Measurements from ENCODE around the gene TMEM62.
A peak's percentile ranks its signal among the peaks of the same experiment; 100 is the strongest.
"Not testable (repeated sequence)": the region's sequence is repeated elsewhere in the genome, so short reads cannot be mapped to it uniquely, and the experiment has no call there.

TMEM62 gene

DNA sequence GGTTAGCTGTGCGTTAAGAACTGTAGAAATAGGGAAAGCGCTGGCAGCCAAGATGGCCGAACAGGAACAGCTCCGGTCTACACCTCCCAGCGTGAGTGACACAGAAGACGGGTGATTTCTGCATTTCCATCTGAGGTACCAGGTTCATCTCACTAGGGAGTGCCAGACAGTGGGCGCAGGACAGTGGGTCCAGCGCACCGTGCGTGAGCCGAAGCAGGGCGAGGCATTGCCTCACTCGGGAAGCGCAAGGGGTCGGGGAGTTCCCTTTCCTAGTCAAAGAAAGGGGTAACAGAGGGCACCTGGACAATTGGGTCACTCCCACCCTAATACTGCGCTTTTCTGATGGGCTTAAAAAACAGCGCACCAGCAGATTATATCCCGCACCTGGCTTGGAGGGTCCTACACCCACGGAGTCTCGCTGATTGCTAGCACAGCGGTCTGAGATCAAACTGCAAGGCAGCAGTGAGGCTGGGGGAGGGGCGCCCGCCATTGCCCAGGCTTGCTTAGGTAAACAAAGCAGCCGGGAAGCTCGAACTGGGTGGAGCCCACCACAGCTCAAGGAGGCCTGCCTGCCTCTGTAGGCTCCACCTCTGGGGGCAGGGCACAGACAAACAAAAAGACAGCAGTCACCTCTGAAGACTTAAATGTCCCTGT, 42.4 kb downstream of the TMEM62 start:
- FAIRE-seq = not testable (repeated sequence)

DNA sequence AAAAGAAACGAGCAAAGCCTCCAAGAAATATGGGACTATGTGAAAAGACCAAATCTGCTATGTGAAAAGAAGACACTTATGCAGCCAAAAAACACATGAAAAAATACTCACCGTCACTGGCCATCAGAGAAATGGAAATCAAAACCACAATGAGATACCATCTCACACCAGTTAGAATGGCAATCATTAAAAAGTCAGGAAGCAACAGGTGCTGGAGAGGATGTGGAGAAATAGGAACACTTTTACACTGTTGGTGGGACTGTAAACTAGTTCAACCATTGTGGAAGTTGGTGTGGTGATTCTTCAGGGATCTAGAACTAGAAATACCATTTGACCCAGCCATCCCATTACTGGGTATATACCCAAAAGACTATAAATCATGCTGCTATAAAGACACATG, 43.8 kb downstream of the TMEM62 start:
- not testable (repeated sequence) for FAIRE-seq

More for the DNA sequence above, 42.4 kb downstream of the TMEM62 start:
- DNase-seq (ENCODE audit: low spot score) = not testable (repeated sequence)

DNA sequence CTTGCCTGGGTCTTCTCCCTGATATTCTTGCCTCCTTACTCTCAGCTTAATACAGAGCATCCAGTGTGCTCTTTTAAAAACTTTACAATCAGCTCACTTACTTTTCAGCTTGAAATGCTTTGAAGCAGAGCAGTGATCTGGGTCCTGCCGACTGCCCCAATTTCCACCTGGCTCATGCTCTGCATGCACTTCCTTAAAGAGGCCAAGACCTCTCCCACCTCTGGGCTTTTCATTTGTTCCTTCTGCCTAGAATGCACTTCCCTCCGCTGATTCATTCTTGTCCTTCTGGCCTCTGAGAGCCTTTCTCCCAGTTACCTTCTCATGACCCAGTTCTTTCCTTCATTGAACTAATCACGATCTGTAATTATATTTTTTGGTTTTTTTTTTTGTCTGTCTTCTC, 49.9 kb downstream of the TMEM62 start:
- DNase-seq (ENCODE audit: low spot score) (no peak), FAIRE-seq (no peak)

More for the DNA sequence above, 43.8 kb downstream of the TMEM62 start:
- not testable (repeated sequence) for DNase-seq (ENCODE audit: low spot score)

DNA sequence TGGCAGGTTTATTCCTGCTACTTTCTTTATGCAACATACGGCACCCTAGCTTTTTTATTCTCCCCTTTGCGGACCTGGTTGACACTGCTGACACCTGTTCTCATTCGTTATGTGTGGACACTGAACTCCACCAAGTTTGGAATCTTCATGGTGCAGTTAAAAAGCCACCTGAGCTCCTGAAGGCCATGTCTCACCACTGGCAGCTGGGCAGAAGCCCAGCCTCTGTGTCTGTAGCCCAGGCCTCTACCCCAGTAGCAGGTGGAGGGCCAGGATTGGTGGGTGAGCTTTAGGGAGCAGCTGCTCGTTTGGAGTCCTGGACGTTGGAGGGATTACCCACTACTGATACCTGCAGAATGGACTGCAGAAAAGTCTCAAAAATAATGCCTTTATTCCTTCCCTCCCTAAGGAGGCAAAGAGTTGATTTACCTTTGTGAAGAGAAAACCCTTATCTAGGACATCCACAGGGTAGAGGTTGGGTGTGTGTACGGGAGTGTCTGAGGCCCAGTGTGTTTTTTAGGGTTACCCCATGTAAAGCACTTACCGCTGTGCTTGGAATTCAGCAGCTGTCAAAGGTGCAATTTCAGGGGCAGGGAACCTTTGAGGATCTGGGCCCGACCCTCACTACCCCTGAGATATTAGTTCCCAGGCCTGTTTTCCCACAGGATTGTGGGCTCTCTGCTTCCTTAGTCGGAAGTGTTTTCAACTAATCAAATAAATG, 51.2 kb downstream of the TMEM62 start:
- no peak for DNase-seq (ENCODE audit: low spot score)
- no peak for FAIRE-seq

DNA sequence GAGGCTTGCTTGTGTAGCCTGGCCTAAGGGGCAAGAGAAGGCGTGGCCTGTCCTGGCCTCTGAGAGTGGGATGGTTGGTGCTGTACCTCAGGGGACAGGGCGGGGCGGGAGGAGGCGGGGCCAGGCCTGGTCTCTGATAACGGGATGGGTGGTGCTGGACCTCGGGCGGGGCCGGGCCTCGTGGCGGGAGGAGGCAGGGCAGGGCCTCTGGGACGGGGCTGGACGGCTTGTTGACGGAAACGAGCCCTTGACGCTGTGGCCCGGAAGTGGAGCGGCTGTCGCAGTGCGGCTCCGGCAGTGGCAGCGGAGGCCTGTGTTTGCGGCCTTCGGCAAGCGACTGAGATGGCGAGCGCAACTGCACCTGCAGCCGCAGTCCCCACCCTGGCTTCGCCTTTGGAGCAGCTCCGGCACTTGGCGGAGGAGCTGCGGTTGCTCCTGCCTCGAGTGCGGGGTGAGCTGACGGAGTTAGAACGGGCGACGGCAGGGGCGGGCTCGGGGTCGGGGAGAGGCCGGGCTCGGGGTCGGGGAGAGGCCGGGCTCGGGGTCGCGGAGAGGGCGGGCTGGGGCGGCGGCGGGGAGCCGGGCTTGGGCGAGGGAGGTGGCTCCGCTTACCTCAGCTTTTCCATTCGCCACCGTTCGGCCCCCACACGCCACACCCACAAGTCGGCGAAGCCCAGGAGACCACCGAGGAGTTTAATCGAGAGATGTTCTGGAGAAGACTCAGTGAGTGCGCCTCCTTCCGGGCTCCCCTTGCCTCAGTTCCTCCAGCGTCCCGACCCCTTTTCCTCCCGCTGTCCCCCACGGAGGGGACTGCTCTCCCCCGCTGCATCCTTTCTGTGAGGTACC, 52.0 kb downstream of the TMEM62 start, which contains the start of gene CCNDBP1:
TSS of gene CCNDBP1 (plus strand) at position 247 of the 846 bp plus-strand sequence. CDS start at position 343, 96 bp downstream.
- FAIRE-seq (peak; percentile 77), DNase-seq (ENCODE audit: low spot score) (peak; percentile 79)

DNA sequence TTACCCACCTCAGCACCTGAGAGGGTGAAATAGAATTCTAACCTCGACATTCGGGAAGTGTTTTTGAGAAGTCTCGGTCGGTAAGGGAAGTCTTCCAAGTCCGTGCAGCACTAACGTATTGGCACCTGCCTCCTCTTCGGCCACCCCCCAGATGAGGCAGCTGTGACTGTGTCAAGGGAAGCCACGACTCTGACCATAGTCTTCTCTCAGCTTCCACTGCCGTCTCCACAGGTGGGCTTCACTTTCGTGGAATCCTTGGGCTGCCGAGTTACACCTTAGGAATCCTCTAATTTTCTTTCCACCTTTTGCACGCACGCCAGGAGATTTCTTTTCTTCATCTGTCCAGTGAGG, 52.6 kb downstream of the TMEM62 start:
- no peak for FAIRE-seq
- no peak for DNase-seq (ENCODE audit: low spot score)

DNA sequence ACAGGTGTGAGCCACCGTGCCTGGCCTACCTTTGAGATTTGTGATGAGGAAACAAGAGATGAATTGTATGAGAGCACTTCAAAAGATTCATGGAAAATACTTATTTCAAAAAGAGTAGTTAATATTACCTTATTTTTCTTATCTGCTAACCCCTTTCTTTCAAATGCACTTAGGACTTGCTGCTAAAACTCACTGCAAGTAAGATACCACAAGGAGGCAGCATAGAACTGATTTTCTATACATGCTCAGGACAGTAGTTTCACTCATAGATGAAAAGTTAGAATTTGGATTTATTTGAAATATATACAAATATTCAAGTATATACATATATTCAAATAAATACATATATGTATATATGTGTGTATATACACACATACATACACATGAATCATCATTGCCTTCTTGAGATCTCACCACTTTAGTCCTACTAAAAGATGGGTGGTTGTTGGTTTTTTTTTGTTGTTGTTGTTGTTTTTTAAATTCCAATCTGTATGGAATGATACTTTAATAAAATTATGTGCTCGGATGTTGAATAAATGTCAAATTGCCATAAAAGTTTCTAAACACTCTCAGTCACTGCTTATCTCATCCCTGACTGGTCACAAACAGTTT, 54.3 kb downstream of the TMEM62 start:
- FAIRE-seq = peak; percentile 81
- peak; percentile 41 for DNase-seq (ENCODE audit: low spot score)

DNA sequence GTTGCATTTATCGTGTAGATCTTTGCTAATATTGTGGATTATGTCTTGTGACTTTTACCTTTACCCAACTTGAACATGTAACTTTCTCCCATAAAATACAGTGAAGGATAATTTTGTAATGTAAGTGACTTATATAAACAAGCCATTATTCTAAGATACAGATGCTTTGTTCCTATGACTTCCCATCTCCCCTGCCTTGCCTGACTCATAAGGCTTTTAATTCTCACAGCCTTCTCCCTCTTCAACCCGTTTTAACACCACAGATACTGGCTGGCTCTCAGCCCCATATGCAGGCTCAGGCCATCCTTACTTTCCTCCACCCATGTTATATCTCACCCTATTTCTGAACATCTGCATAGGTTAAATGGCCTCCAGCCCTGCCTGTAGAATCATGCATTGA, 55.9 kb downstream of the TMEM62 start:
- DNase-seq (ENCODE audit: low spot score) = no peak
- no peak for FAIRE-seq

DNA sequence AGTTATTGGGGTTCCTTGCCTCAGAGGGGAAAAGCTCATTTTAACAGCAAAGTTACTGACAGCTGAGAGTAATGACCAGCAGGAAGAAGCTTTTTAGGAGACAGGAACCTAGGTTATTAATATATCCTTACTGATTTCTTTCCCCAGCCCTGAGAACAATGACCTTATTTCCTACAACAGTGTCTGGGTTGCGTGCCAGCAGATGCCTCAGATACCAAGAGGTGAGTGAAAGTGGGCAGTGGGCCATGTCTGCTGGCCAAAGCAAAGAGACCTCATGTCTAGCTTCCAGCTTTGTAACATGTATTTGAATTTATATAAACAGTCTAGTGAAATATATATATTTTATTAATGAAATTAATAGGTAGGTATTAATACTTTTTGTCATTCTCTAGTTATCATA, 56.8 kb downstream of the TMEM62 start:
- DNase-seq (ENCODE audit: low spot score) (no peak), FAIRE-seq (no peak)

DNA sequence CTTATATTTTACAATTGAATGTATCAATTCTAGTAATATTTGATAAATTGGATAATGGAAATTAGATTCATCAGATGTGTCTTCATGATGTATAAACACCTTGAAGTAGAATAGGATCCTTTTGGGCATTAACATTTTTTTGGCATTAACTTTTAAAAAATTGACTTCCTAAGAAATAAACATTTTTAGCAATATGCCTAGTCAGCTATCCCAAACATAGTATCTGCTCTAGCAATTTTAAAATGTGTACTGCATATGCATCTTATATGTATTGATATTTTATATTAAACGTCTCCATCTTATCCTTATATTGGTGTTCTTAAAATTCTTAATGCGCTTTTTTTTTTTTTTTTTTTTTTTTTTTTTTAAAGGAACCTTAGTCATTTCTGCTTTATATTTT, 60.3 kb downstream of the TMEM62 start:
- FAIRE-seq (no peak), DNase-seq (ENCODE audit: low spot score) (no peak)

DNA sequence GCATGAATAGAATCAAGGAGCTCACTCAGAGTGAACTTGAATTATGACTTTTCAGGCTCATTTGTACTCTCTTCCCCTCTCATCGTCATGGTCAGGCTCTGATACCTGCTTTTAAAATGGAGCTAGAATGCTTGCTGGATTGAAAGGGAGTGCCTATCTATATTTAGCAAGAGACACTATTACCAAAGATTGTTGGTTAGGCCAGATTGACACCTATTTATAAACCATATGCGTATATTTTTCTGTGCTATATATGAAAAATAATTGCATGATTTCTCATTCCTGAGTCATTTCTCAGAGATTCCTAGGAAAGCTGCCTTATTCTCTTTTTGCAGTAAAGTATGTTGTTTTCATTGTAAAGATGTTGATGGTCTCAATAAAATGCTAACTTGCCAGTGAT, 61.4 kb downstream of the TMEM62 start:
- DNase-seq (ENCODE audit: low spot score) (no peak), FAIRE-seq (no peak)

DNA sequence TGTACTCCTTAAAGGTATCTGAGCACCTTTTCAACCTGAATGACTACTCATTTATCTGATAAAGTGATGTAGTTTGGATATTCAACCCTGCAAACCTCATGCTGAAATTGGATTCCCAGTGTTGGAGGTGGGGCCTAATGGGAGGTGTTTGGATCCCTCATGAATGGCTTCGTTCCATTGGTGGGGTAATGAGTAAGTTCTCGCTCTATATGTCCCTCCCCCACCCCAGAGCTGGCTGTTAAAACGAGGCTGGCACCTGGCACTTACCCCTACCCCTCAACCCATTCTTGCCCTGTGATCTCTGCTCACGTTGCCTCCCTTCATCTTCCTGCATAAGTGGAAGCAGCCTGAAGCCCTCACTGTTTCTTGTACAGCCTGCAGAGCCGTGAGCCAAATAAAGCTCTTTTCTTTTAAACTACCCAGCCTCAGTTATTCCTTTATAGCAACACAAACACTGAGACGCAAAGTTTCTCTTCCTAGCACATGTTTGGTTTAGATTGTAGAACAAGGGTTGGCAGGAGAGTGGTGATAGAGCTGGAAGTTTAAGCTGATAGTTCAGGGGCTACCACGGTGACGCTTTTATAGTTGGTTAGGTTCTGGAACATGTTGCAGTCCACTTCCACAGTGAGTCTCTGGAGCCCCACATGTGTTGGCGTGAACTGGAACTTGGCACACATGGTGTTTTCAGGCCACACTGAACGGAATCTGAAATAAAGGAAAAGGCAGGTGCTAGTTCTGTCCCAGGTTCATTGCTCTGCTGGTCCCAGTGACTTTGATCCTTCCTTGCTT, 63.6 kb downstream of the TMEM62 start:
- DNase-seq (ENCODE audit: low spot score) (no peak), FAIRE-seq (no peak)

DNA sequence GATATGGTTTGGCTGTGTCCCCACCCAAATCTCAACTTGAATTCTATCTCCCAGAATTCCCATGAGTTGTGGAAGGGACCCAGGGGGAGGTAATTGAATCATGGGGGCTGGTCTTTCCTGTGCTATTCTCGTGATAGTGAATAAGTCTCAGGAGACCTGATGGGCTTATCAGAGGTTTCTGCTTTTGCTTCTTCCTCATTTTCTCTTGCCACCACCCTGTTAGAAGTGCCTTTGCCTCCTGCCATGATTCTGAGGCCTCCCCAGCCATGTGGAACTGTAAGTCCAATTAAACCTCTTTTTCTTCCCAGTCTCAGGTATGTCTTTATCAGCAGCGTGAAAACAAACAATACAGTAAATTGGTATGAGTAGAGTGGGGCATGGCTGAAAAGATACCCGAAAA, 64.4 kb downstream of the TMEM62 start:
- not testable (repeated sequence) for DNase-seq (ENCODE audit: low spot score); FAIRE-seq

DNA sequence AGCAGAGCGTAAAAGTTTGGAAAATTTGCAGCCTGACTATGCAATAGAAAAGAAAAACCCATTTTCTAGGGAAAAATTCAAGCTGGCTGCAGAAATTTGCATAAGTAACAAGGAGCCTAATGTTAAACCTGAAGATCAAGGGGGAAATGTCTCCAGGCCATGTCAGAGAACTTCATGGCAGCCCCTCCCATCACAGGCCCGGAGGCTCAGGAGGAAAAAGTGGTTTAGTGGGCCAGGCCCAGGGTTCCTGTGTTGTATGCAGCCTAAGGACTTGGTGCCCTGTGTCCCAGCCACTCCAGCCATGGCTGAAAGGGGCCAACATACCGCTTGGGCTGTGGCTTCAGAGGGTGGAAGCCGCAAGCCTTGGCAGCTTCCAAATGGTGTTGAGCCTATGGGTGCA, 65.2 kb downstream of the TMEM62 start:
- not testable (repeated sequence) for DNase-seq (ENCODE audit: low spot score); FAIRE-seq

DNA sequence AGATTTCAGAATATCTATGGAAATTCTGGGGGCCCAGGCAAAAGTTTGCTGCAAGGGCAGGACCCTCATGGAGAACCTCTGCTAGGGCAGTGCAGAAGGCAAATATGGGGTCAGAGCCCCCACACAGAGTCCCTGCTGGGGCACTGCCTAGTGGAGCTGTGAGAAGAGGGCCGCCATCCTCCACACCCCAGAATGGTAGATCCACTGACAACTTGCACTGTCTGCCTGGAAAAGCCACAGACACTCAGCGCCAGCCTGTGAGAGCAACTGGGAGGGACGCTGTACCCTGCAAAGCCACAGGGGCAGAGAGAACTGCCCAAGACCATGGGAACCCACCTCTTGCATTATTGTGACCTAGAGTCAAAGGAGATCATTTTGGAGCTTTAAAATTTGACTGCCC, 65.6 kb downstream of the TMEM62 start:
- FAIRE-seq (no peak), DNase-seq (ENCODE audit: low spot score) (no peak)

DNA sequence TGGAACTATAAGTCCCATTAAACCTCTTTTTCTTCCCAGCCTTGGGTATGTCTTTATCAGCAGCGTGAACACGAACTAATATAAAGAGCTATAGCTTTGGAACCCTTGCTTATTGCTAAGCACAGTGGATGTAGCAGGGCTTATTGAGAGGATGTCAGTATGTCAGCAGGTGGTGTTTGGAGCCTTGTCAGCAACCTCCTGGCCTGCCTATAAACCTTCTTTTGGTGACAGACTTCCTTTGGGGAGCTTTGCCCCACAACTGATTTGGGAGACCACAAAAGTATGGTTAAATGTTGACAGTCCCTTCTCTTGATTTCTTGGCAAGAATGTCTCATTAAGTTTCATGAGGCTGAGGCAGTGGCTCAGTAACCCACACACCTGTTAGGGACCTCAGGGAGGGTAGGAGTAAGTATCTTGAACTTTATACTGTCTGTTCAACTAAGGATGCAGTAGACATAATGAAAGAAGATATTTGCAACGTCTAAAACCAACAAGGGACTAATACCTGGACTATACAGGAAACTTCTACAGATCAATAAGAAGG, 66.6 kb downstream of the TMEM62 start:
- DNase-seq (ENCODE audit: low spot score) = no peak
- no peak for FAIRE-seq

DNA sequence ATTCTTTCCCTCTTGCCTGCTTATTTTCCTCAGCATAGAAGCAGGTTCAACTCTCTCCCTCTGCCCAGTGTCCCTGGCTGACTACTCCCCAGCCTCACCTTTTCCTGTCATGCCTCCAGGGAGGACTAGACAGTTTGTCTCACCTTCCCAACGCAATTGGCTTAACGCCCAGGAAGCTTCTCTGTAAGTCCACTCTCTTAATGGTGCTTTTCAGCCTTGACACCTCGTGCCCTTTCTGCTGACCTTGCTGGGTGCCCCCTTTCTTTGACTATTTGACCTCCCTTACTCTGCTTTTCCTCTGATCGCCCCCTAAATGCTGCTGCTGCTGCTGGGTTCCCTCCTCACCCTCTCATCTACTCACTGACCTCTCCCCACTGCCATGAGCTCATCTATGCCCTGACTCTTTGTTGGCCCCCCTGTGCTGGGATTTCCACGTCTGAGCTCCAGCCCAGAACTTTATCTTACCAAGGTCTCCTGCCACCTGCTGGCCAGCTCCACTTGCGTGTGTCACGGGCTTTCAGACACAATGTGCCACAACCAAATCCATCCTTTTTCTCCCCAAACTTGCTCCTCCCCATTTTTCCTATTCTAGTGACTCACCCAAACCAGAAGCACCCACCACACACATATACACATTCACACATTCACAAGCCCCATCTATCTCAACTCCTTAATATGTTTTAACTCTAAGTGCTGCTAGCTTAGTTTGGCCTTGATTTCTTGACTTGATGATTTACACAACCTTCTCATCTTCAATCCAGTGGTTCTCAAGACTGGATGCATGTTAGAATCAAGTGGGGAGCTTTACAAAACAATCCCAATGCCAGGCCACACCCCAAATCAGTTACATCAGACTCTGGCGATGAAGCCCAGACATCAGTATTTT, 70.9 kb downstream of the TMEM62 start:
- DNase-seq (ENCODE audit: low spot score) (peak; percentile 36), FAIRE-seq (peak; percentile 2)

DNA sequence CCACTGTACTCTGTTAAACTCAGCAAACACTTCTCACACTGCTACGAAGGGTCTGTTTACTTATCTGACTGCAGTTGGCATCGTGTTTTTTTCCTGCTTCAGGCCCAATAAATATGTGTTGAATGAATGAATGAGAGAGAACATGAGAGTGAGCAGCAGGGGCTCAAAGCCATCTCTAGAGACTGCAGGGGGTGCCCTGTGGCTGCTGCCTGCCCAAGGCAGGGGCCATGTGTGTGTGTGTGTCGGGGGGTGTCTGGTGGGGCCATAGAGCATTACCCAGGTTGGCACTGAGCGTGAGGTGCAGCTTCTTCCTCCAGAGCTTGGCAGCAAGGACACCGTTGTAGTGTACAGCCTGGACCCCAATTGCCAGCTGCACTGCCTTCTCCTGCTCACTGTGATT, 72.7 kb downstream of the TMEM62 start:
- no peak for DNase-seq (ENCODE audit: low spot score)
- no peak for FAIRE-seq

DNA sequence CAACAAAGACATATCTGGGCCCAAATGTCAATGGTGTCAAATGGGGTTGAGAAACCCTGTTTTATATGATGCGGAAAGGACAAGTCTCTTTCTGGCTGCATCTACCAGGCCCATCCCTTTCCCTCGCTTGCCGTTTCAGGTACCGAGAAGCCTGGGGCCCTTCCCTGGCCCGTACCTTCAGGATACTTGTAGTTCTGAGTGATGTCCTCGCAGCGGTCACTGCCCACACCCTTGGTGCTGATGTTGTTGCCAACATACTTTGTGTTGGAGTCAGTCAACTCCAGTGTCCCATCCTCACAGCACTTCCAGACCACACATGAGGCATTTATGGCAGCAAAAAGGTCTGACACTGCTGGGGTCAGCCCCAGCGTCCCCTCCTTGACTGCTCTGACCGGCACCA, 73.6 kb downstream of the TMEM62 start:
- no peak for DNase-seq (ENCODE audit: low spot score)
- FAIRE-seq = no peak
